NCI-H1417 treated with DMSO at 0.1 percent for 48 hours (cell line): ENCODE measurements around the gene CDK5R2.

ENCODE experiments used
- DNase-seq: peaks from one replicate; lab custom pipeline; 2025; lab: John Stamatoyannopoulos, UW

The CDK5R2 gene

DNA sequence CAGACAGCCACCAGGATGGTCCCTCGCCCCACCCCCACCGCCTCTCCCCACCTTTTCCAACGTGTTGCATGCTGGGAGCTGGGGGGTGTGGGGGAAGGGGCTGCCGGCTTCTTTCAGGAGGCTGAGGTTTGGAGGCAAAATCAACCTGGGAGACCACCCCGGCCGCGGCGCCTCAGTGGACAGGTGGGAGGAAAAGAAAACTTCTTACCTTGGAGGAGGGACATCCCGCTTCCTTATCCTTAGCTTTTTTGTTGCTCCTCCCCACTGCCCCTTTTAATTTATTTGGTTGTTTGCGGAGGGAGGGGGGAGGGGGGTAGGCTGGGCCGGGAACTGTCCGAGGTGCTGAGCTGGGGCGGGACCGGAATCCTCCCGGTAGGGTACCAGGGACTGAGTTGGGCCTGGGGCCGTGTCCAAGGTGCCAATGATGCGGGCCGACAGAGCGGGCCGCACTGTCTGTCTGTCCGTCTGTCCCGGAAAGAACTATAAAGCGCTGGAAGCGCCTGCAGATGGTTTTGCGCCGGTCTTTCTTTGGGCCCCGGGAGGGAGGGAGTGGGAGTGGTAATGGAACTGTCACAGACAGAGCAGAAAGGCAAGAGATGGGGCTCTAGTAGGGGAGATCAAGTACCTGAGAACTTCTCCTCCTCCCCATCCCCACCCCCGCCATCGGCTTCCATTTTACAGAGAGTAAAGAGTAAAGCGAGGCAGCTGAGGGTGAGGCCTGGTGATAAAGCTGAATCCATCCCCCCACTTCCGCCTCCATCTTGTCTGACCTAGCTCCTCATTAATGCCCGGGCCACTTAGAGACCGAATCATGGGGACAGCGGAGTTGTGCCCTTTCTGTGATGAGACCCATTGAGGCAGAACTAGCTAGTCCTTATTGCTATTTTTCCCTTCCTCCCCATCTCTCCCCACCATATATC is 2.4 kb downstream of the CDK5R2 start:
- DNase-seq: no peak

DNA sequence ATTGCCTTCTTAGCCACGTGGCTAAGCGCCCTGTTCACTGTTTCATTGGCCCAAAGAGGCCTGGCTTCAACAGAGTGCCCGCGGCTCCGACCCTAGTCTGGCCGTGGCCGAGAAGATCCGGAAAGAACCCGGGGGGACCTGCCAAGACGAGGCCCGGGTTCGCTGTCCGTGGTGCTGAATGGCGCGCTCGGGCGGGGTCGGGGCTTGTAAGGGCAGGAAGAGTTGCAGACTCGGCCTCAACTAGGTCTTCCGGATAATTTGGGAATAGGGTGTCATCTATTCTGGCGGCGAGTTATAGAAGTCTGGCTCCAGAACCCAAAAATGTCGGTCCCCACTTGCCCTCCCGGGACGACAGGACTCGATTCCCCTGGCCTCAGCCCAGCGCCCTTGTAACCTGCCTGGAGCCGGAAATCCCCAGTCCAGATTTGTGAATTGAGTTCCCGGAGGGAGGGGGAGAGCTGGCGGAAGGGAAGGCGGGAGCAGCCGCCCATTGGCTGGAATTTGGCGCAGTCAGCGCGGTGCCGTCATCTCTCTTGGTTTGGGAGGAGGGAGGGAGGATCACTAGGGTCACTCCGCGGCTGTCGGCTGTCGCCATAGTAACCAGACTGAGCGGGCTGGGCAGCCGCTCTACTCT is 3.5 kb downstream of the CDK5R2 start:
- DNase-seq: peak; percentile 94

DNA sequence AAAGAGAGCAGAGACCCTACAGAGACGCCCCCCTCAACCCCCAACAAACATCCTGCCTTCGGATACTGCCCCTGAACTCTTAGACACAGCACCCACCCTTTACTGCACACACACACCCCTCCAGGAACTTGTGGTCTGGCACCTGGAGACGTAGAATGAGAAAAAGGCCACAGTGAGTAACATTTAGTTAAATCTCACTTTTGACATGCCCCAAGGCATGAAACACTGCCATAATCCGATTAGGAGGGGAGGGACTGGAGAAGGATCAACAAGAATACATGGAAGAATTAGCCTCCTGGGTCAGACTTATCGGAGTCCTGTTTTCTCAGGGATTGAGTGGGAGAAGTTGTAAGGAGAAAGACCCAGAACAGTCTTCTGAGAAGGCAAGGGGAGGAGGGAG is 4.1 kb downstream of the CDK5R2 start:
- no peak for DNase-seq

DNA sequence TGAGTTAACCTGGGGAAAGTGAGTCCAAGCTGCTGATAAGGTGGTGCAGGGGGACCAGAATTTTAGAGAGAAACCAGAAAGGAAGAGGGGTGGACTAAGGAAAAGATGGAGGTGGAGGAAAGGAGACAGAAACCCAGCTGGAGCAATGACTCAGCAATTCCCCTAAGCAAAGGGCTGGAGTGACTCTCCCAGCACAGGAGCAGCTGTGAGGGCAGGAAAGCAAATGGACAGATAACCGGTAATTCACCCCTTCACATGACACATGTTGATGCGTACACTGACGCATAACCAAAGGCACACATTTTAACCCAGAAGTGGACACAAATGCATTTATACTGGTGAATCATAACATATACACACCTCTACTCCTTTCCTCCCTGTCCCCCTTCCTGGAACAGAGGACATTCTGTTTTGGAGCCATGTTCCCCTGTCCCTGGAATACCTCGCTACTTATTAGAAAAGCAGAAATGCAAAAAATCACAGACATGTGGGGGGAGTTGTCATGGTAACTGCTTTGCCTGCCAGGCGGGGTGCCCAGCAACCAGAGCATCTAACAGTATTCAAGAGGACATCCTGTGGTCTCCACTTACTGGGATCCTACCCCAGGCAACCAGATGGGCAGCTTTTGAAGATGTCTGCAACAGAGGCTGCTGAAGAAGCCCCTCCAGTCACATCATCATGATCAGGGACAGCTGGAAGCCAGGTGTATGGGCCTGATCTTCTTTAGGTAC is 4.7 kb downstream of the CDK5R2 start:
- peak; percentile 65 for DNase-seq

DNA sequence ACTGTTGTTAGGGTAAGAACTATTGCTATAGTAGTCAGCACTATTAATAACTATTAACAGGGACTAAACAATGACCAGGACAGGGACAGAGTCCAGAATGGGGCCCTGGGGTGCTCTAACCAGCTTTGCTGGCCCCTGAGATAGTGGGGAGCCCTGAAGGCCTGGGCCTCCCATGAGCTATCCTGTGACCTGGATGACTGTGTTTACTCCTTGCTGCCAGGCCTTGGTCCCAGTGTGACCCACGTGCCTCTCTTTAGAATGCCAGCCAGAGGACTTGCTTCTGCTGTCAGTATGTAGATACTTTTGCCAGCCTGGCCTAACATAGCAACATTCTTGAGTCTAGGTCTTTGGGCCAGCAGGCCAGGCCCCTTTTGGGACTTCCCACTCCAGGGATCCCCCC is 11.4 kb downstream of the CDK5R2 start:
- no peak for DNase-seq

DNA sequence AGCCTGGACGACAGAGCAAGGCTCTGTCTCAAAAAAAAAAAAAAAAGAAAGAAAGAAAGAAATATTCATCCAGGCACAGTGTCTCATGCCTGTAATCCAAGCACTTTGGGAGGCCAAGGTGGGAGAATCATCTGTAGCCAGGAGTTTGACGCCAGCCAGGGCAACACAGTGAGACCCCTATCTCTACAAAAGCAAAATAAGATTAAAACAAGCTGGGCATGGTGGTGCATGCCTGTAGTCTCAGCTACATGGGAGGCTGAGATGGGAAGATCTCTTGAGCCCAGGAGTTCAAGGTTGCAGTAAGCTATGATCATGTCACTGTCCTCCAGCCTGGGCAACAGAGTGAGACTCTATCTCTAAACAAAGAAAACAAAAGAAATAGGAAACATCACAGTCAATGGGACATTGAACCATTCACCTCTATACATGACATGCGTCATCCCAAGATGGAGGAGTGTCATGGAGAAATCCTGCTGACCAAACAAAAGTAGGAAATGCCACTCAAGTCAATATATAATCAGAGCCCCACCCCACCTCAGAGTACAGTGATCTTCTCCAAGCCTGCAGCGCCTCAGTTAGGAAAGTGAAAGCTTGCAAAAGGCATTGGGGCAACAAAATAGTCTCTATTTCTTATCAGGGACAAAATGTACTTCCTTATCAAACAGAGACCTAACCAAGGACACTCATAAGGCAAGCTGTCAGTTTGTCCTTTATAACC is 15.8 kb downstream of the CDK5R2 start:
- DNase-seq: no peak

DNA sequence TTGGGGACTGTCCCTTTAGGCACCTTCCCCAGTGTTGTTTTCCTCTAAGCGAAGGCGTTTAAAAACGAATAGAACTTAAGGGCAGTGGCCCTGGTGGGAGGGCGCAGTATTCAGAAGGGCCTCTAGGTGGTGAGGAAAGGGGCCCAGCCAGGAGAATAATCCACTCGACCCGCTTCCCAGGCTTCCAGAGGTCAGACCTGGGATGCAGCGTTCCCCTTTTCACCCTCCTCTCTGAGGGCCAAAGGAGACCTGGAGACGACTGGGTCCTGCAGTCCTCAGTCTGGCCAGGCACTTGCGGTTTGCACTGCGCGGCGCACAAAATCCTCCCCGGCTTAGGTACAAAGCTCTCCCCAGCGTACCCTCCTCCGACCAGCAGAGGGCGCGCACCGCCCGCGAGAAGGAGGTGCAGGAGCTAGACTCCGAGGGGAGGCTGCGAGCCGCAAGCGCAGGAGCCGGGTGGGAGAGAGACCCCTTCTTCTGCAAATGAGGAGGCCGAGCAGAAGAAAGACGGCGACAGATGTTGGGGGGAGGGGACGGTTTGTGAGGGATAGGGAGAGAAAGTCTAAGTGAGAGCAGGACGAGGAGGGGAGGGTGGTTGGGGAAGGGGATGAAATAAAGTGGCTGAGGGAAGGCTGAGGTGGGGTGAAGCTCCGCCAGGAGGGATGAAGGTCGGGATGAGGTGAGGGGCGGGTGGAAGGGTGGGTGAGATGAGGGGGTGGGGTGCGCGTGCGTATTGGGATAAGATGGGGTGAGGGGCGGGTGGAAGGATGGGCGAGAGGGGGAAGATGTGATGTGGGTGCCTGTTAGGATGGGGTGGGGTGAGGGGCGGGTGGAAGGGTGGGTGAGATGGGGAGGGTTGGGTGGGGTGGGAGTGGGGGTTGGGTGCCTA is 20.6 kb downstream of the CDK5R2 start:
- peak; percentile 80 for DNase-seq

DNA sequence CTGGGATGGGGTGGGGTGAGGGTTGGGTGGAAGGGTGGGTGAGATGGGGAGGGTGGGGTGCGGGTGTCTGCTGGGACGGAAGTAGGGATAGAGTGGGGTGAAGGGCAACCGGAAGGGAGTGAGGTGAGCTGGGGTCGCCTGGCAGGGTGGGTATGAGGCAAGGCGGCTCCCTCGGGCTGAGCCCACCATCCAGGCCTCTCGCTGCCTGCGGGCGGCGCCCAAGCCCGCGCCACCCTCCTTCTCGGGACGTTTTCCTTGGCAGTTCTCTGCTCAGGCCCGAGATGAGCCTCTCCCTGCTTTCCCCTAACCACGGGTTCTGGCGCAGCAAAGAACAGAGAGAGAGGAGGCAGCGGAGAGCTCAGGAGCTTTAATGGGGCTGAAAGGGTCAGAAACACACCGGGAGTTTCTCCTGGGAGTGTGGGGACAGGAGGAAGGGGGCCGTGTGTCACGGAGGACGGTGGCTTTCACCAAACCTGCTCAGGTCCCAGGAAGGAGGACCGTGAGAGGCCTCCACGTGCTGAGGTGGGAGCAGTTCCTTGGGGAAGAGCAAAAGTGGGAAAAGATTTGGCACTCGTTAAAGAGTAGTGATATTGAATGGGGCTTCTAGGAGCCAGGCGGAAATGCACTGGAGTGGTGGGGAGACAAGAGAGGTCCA is 21.4 kb downstream of the CDK5R2 start:
- no peak for DNase-seq

DNA sequence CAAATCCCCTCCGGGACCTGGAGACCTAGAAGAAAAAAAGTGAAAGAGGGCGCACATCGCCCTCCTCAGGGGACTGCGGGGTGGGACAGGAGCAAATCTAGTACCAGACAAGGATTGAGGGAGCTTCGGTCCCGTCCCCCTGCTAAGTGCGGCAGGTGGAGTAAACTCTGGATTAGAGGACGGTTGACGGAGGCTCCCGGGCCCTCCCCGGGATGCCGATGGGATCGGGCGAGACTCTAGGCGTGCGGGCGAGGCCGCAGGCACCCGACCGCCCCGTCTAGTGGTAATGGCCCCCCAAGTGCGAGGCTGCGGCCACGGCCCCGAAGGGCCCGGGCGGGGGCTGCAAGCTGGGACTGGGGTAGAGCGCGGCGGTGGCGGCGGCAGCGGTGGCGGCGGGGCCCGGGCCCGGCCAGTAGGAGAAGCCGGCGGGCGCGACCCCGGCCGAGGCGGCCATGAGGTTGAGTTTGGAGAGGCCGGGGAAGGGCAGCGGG is 22.0 kb downstream of the CDK5R2 start:
- DNase-seq: no peak

DNA sequence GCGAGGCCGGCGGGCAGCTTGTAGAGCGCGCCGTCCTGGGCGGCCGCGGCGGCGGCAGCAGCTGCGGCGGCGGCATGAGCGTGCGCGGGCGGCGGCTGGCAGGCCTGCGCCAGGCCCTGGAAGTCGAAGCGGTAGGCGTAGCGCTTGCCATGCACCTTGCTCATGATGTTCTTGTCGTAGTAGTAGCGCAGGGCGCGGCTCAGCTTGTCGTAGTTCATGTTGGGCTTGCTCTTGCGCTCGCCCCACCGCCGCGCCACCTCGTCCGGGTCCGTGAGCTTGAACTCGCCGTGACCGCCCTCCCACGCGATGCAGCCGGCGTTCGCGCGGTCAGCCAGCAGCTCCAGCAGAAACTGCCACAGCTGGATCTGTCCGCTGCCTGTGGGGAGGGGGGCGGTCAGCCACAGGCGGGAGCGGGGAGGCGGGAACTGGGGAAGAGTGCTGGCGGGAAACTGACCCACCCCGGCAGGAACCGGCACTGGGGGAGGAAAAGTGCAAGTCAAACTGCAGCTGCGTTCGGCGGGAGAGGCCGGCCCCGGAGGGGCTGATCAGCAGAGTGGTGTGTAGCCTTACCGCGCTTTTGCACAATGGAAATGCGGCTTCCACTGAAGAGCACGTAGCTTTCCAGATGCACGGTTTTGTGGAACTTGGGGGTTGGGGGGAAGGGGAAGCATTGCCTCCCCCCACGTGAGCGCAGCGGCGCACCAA is 22.6 kb downstream of the CDK5R2 start:
- no peak for DNase-seq

DNA sequence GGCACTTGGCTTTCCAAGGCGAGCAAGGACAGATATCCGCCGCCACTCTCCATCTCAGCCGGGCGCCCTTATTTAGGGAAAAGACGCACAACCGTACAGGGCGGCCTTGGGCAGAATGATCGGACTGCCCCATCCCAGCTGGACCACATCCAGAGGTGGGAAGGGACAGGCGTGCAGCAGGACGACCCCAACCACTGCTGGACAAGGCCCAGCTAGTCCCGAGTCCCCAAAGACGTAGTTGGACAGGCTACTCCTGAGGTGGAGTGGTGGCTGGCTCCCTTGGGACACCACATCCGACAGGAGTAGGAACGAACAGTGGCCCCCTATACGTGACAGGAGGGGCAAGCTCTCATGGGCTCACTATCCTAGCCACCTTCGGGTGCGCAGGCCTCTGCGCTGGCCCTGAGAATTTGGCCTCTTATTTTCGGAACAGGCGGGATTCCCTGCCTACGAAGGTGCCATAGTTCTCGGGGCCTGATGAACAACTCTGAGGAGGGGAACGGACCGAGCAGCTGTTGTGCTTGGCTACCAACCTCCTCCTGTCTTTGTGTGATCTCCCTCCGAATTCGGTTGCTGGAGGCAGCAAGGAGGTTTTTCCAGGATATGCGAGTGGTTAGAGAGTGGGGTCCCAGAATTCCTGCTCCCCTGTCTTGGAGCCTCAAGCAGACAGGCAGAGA is 23.3 kb downstream of the CDK5R2 start:
- no peak for DNase-seq

DNA sequence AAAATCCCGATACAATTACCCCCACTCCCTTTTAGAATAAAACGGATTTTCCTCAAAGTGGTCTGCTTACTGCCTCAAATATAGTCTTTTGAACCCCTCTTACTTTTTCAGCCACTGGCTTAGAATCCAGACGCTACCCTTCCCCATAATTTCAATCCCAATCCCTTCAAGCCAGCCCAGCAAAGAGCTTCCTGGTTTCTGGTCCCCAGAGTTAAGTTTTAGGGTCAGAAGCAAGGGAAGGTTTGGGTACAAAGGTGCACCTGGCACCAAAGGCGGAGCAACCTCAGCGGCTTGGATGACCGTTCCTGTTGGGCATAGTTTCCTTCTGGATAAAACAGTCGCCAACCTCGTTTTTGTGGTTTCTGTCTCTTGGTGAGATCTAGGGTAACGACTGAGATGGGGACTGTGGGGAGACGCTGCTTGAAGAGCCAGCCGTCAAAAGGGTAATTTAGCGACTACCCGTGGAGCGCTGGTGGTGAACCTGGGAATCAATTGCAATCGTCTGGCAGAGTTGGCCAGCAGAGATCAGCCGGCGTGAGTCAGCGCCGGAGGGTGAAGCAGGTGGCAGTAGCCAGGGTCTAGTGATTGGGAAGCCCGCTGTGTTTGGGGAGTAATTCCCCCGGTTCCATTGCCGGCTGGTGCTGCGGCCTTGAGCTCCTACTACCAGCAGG is 23.9 kb downstream of the CDK5R2 start:
- no peak for DNase-seq

DNA sequence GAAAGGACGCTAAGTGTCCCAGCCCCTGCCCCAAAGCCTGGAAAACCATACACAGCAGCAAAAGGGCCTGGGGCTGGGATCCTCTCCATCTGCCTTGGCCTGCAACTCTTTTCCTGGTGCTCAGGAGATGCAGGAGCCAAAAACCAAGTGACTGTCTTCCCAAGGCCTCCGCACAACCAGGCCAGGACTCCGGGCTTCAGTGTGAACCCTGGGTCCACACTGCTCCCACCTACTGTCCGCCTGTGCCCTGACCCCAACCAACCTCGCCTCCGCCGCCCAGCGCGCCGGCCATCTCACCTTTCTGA is 24.4 kb downstream of the CDK5R2 start:
- DNase-seq: no peak

DNA sequence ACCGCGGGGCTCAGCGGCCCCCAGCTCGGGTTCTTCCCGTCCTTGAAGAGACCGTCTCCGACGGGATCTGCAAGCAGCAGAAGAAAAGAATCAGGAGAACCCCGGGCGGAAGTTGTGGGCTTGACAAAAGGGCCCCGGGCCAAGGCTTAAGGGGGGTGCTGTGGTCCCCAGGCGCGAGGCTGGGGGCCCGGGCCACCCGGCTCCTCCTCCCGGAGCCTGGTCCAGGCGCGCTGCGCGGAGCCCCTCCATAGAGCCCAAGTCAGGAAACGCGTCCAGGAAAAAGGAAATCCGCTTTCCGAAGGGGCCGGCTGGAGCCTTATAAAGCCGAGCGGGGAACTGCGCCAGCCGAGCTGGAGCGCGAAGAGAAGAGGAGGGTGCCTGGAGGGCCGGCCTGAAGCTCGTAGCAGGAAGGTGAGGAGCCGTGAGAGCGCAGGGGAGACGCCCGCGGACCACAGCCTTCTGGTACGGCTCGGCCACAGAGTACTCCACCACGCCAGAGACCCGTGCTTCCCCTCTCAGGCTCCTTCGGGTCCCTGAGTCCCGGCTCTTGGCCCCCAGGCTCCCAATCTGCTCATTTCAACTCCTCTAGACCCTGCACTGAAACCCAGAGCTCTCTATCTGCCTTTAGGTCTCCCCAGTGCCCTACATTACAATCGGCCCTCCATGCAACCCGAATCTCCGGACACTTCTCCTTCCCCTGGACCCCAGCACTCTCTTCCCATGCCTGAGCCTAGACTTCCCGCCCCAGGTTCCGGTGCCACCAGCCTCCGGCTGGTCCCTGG is 25.0 kb downstream of the CDK5R2 start:
- no peak for DNase-seq

DNA sequence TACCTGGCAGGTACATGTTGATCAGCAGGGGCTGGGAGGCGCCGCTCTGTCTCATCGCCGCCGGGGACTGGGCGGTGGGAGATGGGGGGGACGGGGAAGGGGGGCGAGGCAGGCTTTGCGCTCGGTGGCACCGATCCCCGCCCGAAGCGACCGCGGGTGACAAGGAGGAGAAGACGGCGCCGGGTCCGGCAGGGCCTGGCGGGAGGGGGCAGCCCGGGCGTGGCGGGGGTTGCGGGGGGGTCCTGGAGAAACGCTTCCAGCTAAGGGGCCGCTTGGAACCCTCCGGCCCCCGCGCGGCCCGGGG is 25.5 kb downstream of the CDK5R2 start, which contains the start of gene FEV:
TSS of gene FEV (minus strand) at position 164 of the 304 bp plus-strand sequence. CDS start at position 55, 109 bp downstream.
- no peak for DNase-seq

DNA sequence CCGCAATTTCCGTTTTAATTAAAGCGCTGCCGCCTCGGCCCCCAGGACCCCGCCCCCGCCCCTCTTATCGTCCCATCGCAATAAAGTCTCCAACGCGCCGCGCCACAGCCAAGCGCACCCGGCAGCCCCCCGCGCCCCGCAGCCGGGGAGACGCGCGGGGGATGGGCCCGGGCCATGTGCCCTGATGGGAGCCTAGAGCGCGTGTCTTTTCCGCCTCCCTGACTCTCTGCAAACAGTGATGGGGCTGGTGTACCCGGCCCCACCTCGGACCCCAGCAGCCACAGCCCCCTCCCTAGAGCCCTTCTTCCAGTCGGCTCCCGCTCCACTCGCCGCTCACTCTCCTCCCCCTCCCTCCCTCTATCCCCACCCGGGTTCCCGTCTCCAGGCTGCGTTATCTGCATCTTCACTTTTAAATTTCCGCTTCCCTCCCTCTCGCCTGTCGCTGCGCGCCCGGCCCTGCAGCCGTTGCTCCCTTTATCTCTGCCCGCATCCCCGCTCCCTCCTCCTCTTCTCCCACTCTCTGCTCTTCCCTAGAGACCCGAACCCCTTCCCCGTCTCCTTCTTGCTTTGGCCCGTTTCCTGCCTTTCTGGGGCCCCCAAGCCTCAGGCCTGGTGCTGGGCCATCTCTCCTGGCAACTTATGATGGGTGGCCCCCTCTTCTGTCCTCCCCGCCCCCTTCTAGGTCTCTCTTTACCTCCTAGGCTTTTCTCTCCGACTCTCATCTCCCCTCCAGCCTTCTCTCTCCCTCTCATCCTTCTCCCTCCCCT is 26.0 kb downstream of the CDK5R2 start:
- no peak for DNase-seq

DNA sequence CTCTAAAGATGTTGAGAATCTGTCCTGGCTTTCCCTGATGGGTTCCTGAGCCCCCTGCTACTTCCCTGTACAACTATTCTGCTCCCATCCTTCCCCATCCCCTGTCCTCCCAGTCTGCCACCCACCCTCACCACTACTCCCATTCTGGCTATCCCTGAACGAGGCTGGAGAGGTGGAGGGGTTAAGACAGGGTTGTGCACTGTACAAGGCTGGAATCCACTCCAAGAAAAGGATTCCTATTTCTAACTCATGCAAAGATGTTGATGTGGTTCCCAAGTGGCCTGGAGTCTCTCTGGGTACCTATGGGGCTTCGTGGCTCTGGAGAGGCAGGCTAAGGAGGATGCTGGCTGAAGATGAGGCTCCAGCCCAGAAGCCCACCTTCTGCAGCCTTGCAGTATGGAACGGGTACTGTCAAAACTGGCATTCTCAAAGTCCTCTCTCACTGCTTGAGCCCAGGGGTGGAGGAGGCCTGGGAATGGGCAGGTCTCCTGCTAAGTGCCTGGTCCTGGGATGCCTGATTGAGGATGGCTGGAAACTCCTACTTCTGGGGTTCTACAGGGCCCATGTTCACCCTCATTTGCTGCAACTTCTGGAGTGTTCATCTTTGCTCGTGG is 26.8 kb downstream of the CDK5R2 start:
- DNase-seq: no peak
